ENCODE data around the gene EXOC1.

DNA sequence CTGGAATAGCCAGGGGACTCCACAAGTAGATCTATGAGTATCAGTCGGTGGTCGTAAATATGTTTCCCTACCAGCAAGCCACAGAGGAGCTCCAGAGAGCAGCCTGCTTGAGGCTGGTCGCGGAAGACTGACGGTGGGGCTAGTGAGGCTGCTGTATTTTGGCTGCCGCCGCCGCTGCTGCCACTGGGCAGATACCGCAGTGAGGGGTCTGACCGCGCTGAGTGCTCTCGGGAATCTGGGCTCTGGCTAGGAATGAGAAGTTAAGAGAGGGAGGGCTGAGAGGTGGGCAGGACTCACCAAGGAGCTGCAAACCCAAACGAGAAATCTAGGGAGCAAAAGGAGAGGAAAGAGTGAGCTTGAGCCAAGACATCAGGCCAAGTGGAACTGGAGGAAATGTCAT is 33.8 kb upstream of the EXOC1 start, which contains the start of gene EXOC1L:
- TF ChIP-seq, protein P1, sequence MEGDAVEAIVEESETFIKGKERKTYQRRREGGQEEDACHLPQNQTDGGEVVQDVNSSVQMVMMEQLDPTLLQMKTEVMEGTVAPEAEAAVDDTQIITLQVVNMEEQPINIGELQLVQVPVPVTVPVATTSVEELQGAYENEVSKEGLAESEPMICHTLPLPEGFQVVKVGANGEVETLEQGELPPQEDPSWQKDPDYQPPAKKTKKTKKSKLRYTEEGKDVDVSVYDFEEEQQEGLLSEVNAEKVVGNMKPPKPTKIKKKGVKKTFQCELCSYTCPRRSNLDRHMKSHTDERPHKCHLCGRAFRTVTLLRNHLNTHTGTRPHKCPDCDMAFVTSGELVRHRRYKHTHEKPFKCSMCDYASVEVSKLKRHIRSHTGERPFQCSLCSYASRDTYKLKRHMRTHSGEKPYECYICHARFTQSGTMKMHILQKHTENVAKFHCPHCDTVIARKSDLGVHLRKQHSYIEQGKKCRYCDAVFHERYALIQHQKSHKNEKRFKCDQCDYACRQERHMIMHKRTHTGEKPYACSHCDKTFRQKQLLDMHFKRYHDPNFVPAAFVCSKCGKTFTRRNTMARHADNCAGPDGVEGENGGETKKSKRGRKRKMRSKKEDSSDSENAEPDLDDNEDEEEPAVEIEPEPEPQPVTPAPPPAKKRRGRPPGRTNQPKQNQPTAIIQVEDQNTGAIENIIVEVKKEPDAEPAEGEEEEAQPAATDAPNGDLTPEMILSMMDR (IDR thresholded peaks at IDR 0.05): no peak
- TF ChIP-seq POLR2A (IDR thresholded peaks at IDR 0.05) (no peak), POLR2AphosphoS5 (IDR thresholded peaks at IDR 0.05; ENCODE audit: insufficient read depth in 1 of 2, low read depth in 1 of 2) (no peak)
